ENCODE measurements around the gene CLEC5A.
"Not testable (repeated sequence)": the region's sequence is repeated elsewhere in the genome, so short reads cannot be mapped to it uniquely, and the experiment has no call there.

Gene CLEC5A

DNA sequence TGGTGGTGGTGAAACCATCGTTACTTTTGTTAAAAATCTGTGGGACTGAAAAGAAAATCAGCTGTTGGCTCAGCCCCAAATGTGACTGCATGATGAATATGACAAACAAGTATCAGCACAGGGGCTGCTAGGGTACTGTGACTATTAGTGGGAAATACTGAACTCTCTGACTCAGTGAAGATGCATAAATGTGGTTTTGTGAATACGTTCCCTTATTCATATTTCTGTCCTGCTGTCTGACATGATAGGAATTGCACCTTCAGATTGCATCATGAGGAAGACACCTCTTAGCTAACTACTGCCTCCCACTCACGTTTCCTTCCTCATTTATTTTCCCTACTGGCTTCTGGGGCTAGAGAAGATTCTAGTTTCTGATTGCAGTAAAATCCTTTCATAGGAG is 1.4 kb downstream of the CLEC5A start:
- DNase-seq, result peak; percentile 34

DNA sequence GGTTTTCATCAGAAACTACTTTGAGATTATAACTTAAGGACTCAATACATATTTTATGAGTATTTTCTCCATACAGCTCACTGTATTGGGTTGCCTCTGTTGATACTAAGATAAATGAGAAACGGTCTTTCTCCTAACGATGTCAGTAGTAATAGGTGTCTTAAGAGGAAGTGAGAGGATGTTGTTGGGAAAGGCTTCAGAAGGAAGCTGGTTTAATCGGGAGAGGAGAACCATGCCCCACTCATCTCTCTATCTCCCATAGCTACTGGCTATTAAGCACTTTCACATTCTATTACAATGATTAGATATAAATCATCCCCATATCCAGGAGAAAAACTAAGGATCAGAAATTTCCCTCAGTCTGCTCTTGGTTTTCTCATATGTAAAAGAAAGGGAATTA is 2.0 kb downstream of the CLEC5A start:
- no peak for DNase-seq

DNA sequence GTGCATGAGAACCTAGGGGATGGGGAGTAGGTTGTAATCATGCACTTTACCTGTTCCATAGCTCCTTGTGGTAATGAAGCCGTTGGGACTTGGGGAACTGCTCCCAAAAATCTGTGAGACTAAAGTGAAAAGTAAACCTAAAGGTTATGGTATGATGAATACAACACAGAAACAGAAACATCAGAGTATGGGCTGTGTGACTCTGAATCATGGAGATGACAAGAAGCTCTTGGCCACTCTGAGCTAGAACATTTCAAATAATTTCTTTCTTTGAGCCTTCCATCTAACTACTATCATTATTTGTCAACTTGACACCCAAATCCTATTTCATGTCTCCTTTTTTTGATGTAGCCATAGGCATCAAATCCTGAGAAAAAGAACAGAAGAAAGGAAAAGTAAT is 2.9 kb downstream of the CLEC5A start:
- DNase-seq, result no peak

DNA sequence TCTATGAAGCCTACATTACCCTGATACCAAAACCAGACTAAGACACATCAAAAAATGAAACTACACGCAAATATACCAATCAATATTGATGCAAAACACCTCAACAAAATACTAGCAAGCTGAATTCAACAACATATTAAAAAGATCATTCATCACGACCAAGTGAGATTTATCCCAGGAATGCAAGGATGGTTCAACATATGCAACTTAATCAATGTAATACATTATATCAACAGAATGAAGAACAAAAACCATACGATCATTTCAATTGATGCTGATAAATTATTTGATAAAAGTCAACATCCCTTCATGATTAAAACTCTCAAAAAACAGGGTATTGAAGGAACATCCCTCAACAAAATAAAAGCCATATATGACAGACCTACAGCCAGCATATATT is 5.7 kb downstream of the CLEC5A start:
- no peak for DNase-seq

DNA sequence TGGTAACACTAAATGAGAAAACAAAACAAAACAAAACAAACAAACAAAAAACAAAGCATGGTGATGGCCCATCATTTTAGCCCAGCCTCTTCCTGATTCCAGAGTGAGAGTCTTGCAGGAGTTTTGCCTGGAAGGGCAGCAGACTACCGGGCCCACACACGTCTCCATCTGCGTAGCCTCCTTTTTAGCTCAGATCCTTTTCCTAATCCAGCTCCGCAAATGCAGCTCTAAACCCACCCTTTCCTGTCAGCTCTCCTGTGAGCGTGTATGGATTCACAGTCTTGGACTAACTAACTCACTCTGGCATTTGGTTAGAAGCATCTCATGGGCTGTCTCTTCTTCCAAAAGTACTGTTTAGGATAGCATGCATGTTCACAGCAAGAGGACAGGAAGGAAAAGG is 16.6 kb downstream of the CLEC5A start:
- no peak for DNase-seq

DNA sequence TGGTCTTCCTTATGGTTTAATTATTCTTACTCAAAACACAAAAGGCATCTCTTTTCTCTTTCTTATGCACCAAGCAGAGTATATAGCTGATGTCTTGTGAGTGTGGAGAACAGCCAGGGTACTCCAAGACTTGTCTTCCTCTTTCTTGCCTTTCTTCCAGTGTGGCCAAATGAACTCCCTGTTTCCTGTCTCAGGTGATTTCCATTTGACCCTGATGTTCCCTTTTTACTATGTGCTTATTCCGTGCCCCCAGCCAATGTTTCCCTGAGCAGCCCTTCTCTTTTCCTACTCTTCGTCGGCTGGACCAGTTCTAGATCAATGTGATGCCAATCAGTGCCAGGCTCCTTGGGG is 18.0 kb downstream of the CLEC5A start:
- DNase-seq, result no peak

DNA sequence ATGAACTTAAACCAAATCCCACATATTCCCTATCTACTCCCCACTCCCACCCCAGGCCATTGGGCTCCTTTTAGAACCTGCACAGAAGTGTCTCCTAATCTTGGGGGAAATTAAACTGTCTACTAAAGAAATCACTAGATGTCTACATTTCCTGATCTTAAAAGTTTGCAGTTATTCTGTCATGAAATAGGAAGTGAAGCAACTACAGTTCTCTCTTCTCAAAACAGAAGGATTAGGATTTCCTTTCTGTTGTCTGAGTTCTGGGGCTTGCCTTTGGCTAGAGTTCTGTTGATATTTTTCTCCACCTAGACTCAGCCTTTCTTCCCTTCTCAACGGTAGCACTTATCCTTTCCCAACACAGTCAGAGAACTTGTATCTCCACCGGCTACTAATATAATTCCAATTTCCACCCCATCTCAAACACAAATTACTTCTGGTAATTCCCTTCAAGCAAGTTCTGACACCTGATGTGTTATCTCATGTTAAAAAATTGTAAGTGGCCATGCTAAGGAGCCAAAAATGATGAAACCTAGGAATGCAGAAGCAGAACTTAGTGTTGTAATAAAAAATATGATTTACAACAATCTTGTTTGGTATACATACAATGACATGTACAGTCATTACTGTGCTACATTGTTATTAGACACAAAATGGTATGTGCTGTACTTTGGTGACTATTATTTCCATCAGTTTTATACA is 18.5 kb downstream of the CLEC5A start:
- DNase-seq, result no peak

DNA sequence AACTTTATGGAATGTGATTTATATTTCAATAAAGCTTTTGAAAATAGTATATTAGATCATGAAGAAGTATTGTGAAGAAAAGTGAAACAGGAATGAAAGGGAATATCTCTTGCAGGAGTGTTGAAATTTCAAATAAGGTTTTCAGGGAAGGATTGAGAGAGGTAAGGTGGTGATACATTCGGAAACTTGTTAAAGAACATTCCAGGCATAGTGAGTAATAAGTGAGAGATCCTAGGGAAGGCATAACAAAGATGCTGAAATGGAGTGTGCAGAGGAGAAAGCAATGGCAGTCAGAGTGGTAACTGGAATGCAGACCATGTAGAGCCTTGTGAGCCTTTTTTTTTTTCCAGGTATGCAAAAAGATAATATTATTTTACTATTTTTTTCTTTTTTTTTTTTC is 26.5 kb downstream of the CLEC5A start:
- DNase-seq, result no peak

DNA sequence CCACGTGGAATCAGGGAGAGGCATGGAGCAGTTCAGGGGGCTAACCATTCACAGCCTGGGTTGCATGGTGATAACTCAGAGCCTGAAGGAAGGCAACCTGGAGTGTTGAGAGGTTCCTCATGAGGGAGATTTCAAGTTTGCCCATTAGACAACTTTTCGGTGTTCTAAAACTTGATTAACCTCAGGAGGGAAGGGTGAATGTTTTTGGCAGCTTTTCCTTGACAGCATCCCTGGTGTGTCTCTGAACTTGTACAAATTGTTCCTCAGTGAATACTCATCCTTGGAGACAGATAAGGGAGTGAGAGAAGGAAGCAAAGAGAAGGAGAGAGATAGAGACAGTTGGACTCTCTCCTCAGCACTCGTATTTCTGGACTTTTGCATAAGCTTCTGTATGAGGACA is 30.7 kb downstream of the CLEC5A start, which contains the start of gene OR9A4:
OR9A4 (plus strand) TSS at position 301 of the 400 bp plus-strand sequence. CDS start 2,477 bp downstream, outside the sequence.
- no peak for DNase-seq

DNA sequence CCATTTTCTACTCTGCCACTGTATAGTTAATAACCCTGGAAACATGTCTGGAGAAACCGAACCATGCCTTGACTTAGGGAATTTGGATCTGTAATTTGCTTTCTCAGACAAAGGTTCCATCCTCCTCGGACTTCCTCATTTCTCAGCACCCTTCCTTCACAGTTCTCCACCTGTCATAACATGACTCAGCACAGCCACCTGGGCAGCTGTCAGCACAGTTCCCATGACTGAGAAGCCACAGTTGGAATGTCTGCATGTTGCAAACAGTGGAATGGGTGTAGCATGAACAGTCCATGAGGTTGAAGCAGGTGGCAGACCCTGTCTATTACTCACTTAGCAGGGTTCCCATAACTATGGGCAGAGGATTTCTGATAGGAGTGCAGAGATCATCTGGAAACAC is 31.2 kb downstream of the CLEC5A start:
- no peak for DNase-seq

DNA sequence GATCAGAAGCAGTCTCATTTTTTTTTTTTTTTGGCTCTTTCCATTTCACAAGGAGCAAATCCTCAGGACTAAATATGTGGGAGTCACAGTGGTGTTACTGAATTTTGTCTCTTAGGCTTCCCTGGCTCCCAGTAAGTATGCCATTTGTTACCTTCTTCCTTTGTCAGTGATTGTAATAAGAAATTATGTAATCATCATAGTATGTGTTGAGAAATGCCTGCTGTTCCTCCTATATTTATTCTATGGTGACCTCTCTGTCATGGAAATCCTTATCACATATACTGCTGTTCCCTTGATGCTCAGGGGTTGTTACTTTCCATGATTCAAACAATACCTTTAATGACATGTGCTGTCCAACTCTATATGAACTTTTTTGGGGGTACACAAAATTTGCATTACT is 35.4 kb downstream of the CLEC5A start:
- DNase-seq, result no peak

DNA sequence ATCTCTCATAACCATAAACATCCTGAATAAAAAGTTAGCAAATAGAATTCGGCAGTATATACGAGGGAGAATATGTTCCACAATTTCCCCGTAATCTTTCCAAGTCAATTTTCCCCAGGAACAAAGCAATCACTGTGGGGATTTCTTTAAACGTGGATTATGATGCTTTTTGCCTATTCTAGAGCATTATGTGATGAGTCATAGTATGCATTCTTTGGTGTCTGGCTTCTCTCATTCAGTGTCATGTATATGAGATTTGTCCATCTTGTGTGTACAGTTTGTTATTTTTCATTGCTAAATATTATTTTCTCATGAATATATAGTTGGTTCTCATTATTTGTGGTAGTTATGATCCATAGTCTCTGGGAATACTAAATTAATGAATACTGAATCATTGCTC is 40.5 kb downstream of the CLEC5A start:
- DNase-seq, result no peak

DNA sequence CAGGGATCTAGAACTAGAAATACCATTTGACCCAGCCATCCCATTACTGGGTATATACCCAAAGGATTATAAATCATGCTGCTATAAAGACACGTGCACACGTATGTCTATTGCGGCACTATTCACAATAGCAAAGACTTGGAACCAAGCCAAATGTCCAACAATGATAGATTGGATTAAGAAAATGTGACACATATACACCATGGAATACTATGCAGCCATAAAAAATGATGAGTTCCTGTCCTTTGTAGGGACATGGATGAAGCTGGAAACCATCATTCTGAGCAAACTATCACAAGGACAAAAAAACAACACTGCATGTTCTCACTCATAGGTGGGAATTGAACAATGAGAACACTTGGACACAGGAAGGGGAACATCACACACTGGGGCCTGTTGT is 47.4 kb downstream of the CLEC5A start:
- not testable (repeated sequence) for DNase-seq

DNA sequence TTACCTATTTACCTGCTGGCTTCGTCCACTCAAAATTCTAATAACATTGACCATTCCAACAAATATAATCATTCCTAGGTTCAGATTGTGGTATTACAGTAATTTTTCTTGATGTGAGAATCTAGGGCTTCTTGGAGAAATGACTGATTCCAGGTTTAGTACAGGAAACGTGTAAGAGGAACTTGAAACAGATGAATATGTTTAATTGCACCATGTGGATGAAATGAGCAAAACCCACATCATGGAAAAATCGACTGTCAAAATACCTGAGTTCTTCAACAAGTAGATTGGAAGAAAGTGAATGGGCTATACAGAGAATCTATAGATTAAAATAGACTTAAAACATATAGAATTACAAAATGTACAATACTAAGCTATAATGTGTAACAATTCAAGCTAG is 55.4 kb downstream of the CLEC5A start:
- no peak for DNase-seq

DNA sequence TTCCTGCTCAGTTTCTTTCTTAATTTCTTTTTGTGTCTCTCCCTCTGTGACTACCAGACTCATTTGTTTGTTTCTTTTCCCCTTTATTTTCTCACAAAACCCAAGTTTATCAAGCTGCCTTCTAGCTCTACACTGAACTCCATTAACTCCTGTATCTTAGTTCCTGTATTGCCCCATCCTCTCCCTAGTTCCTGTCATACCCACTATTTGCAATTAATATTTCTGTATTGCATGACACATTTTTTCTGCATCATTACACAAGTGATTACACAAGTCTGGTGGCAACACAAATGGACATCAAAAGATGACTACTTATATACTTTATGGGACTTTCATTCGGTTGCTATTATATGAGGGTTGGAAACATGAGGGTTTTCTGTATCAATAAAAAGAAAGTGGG is 57.5 kb downstream of the CLEC5A start:
- DNase-seq, result no peak

DNA sequence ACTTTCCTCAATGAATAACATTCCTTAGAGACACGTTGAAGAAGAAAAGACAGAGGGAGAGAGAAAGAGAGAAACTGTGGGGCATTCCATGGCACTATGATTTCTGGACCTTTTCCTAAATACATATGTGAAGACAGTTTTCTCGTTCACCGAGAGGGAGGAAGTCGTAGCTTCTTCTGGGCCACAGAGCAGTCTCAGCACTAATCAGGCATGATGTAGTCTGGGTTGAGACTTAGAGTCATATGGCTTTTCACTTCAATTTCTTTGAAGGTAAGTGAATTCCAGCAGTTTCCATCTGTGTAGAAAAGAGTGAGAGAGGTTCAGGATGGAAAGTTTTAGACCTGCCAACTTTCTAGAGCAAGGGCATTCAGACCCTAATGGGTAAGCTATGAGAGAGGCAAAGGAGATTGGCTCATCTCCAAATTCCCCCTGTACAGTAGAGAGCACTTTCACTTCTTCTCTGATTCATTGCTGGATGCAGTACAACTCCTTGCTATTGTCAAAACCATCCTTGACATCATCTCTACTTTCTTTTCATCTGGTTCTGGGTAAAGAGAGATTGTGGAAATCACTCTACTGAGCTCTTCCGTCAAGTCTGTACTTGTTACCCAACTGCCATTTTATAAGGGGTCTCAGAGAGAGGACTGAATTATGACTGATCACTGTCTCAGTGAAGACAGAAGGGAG is 62.1 kb downstream of the CLEC5A start:
- DNase-seq, result no peak

DNA sequence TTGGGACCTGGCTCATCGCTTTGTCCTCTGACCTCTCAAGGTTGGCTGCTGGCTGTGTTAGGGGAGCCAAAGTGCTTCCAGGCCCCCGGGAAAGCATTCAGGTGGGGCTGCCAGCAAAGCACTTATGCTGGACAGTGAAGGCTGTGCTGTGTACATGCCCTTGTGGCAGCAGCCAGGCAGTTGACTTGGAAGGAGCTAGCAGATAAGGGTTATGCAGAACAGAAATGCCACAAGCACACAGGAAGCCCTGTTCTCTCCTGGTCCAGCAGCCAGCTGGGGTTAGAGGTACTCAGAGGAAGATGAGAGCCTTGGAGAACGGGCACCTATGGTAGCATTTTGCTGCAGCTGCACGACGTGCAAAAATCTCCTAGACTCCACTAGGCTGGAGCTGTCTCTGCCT is 65.8 kb downstream of the CLEC5A start:
- no peak for DNase-seq

DNA sequence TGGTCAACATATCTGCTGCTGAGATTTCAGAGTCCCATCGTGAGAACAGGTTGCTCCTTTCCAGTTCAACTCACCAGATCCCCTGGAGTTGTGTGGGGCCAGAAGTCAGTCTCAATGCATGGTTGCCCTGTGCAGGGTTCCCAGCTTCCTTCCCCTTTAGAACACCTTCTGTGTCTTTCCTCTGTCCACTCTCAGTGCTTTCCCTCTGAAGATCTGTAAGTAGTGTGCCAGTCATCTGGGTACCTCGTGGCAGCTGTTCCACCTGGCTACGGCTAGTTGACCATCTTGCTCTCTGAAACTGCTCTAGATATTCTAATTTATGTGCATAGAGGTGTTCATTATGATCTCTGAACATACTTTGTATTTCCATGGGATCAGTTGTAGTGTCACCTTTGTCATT is 69.4 kb downstream of the CLEC5A start:
- no peak for DNase-seq

Data from EL (cell line).